ENCODE measurements around the gene S100P.
"Not testable (repeated sequence)": the region's sequence is repeated elsewhere in the genome, so short reads cannot be mapped to it uniquely, and the experiment has no call there.

S100P gene

GRCh38 chr4:6693231-6694176, at the start of gene S100P:
Gene S100P (plus strand): TSS chr4:6693878. CDS start chr4:6693933, 55 bp downstream.
- no peak for DNase-seq
- in situ Hi-C loops (cut with HindIII; ENCODE audit: low pct_ligation_motif_present, low pct_unique_long_range_greater_than_20kb, low sequenced_read_pairs): no loop called here

GRCh38 chr4:6644792-6645530, 48.7 kb upstream of the S100P start:
- DNase-seq: no peak
- in situ Hi-C loops (cut with HindIII; ENCODE audit: low pct_ligation_motif_present, low pct_unique_long_range_greater_than_20kb, low sequenced_read_pairs): no loop called here

- in situ Hi-C loops (cut with HindIII; ENCODE audit: low pct_ligation_motif_present, low pct_unique_long_range_greater_than_20kb, low sequenced_read_pairs): no loop called here
These were observed 46.5 kb upstream of the S100P start for GRCh38 chr4:6647169-6647568.

GRCh38 chr4:6647582-6648230, 46.0 kb upstream of the S100P start:
- no peak for DNase-seq
- in situ Hi-C loops (cut with HindIII; ENCODE audit: low pct_ligation_motif_present, low pct_unique_long_range_greater_than_20kb, low sequenced_read_pairs): no loop called here

More at GRCh38 chr4:6647169-6647568, 46.5 kb upstream of the S100P start:
- DNase-seq: no peak

GRCh38 chr4:6649216-6649615, 44.5 kb upstream of the S100P start:
- no peak for DNase-seq
- in situ Hi-C loops (cut with HindIII; ENCODE audit: low pct_ligation_motif_present, low pct_unique_long_range_greater_than_20kb, low sequenced_read_pairs): no loop called here

GRCh38 chr4:6654211-6654610, 39.5 kb upstream of the S100P start:
- DNase-seq; in situ Hi-C loops (cut with HindIII; ENCODE audit: low pct_ligation_motif_present, low pct_unique_long_range_greater_than_20kb, low sequenced_read_pairs): not testable (repeated sequence)

- DNase-seq; in situ Hi-C loops (cut with HindIII; ENCODE audit: low pct_ligation_motif_present, low pct_unique_long_range_greater_than_20kb, low sequenced_read_pairs): not testable (repeated sequence)
These were observed 38.4 kb upstream of the S100P start for GRCh38 chr4:6655291-6655690.

GRCh38 chr4:6655924-6656323, 37.8 kb upstream of the S100P start:
- in situ Hi-C loops (cut with HindIII; ENCODE audit: low pct_ligation_motif_present, low pct_unique_long_range_greater_than_20kb, low sequenced_read_pairs): no loop called here
- DNase-seq: no peak

- no peak for DNase-seq
- in situ Hi-C loops (cut with HindIII; ENCODE audit: low pct_ligation_motif_present, low pct_unique_long_range_greater_than_20kb, low sequenced_read_pairs): no loop called here
These were observed 36.2 kb upstream of the S100P start for GRCh38 chr4:6657242-6658208.

GRCh38 chr4:6658209-6658595, 35.5 kb upstream of the S100P start:
- no peak for DNase-seq
- in situ Hi-C loops (cut with HindIII; ENCODE audit: low pct_ligation_motif_present, low pct_unique_long_range_greater_than_20kb, low sequenced_read_pairs): no loop called here

GRCh38 chr4:6658597-6659075, 35.0 kb upstream of the S100P start:
- in situ Hi-C loops (cut with HindIII; ENCODE audit: low pct_ligation_motif_present, low pct_unique_long_range_greater_than_20kb, low sequenced_read_pairs): no loop called here
- no peak for DNase-seq

GRCh38 chr4:6659897-6660296, 33.8 kb upstream of the S100P start:
- in situ Hi-C loops (cut with HindIII; ENCODE audit: low pct_ligation_motif_present, low pct_unique_long_range_greater_than_20kb, low sequenced_read_pairs): no loop called here
- no peak for DNase-seq

GRCh38 chr4:6660430-6660829, 33.2 kb upstream of the S100P start:
- no peak for DNase-seq
- in situ Hi-C loops (cut with HindIII; ENCODE audit: low pct_ligation_motif_present, low pct_unique_long_range_greater_than_20kb, low sequenced_read_pairs): no loop called here

- no peak for DNase-seq
- in situ Hi-C loops (cut with HindIII; ENCODE audit: low pct_ligation_motif_present, low pct_unique_long_range_greater_than_20kb, low sequenced_read_pairs): no loop called here
These were observed 31.1 kb upstream of the S100P start for GRCh38 chr4:6662591-6662990.

GRCh38 chr4:6663596-6664393, 29.9 kb upstream of the S100P start:
- in situ Hi-C loops (cut with HindIII; ENCODE audit: low pct_ligation_motif_present, low pct_unique_long_range_greater_than_20kb, low sequenced_read_pairs): no loop called here
- no peak for DNase-seq

GRCh38 chr4:6665320-6665654, 28.4 kb upstream of the S100P start:
- in situ Hi-C loops (cut with HindIII; ENCODE audit: low pct_ligation_motif_present, low pct_unique_long_range_greater_than_20kb, low sequenced_read_pairs): no loop called here

GRCh38 chr4:6668391-6668790, 25.3 kb upstream of the S100P start:
- DNase-seq: peak; percentile 75
- in situ Hi-C loops (cut with HindIII; ENCODE audit: low pct_ligation_motif_present, low pct_unique_long_range_greater_than_20kb, low sequenced_read_pairs): no loop called here

More at GRCh38 chr4:6665320-6665654, 28.4 kb upstream of the S100P start:
- DNase-seq: no peak

All from ACHN (cell line).